K562 (cell line): ENCODE data around the gene LTBR. TPM values are rescaled to one million over a fixed set of nuclear protein-coding genes. Genes with fewer than 3 reads are reported as not detected.

Experiments used
- ATF2 ChIP-seq: sonication (generic); formaldehyde crosslinking; IDR thresholded peaks from 2 replicates; pipeline ENCODE4 v1.8.1; 2022; ENCODE audit warnings: missing genetic modification reagents
- CBFA2T2 ChIP-seq: fragments of 450-650 bp; conservative IDR thresholded peaks from 2 replicates; pipeline ENCODE4 v1.6.1; 2017; ENCODE audit warnings: mild to moderate bottlenecking
- CHCHD3 ChIP-seq: fragments of 250-450 bp; sonication (Bioruptor Pico); IDR thresholded peaks from 2 replicates; pipeline ENCODE4 v2.1.2; 2022; ENCODE audit warnings: mild to moderate bottlenecking
- DNMT1 ChIP-seq: fragments of 450-650 bp; IDR thresholded peaks from 2 replicates; pipeline ENCODE4 v1.6.1; 2016; ENCODE audit warnings: antibody characterized with exemption, mild to moderate bottlenecking
- E2F3 ChIP-seq: fragments of 250-450 bp; sonication (Bioruptor Pico); IDR thresholded peaks from 2 replicates; pipeline ENCODE4 v1.4.0; 2020; ENCODE audit warnings: mild to moderate bottlenecking
- FOXO4 ChIP-seq: fragments of 450-650 bp; formaldehyde crosslinking; IDR thresholded peaks from 2 replicates; pipeline ENCODE4 v1.4.0; 2020; ENCODE audit warnings: mild to moderate bottlenecking, moderate library complexity
- HNRNPUL1 ChIP-seq: fragments of 200-400 bp; formaldehyde crosslinking; IDR thresholded peaks from 2 replicates; pipeline ENCODE4 v1.6.1; 2017; ENCODE audit warnings: low read length
- HSF4 ChIP-seq: fragments of 250-450 bp; sonication (Bioruptor Pico); IDR thresholded peaks from 2 replicates; pipeline ENCODE4 v2.1.2; 2022; ENCODE audit warnings: mild to moderate bottlenecking, moderate library complexity, borderline replicate concordance
- L3MBTL2 ChIP-seq: fragments of 450-650 bp; IDR thresholded peaks from 2 replicates; pipeline ENCODE4 v1.6.1; 2016; ENCODE audit warnings: mild to moderate bottlenecking, moderate library complexity
- NCOR1 ChIP-seq: fragments of 450-650 bp; IDR thresholded peaks from 2 replicates; pipeline ENCODE4 v1.6.1; 2016; ENCODE audit warnings: mild to moderate bottlenecking, moderate library complexity
- POLR2H ChIP-seq: IDR thresholded peaks from 2 replicates; pipeline ENCODE4 v1.6.1; 2016; ENCODE audit warnings: missing genetic modification characterization, low read depth, mild to moderate bottlenecking, control low read depth, missing compliant biosample characterization, moderate library complexity
- RNF2 ChIP-seq: sonication (generic); IDR thresholded peaks from 2 replicates; pipeline ENCODE4 v1.6.1; 2016
- TBL1XR1 ChIP-seq, 2 experiments: IDR thresholded peaks; 2 replicates each; pipeline ENCODE4 v1.6.1; 2012; ENCODE audit warnings: improper control_type of control experiment in 2 of 2, low read length in 2 of 2, mild to moderate bottlenecking in 1 of 2
- TCF7L2 ChIP-seq: fragments of 150-350 bp; IDR thresholded peaks from 2 replicates; pipeline ENCODE4 v1.6.1; 2016; ENCODE audit warnings: low read depth, mild to moderate bottlenecking, low read length, moderate library complexity
- ZBED1 ChIP-seq: IDR thresholded peaks from 2 replicates; pipeline ENCODE4 v1.6.1; 2014
- ZHX1 ChIP-seq: fragments of 150-350 bp; conservative IDR thresholded peaks from 2 replicates; pipeline ENCODE4 v1.6.1; 2014; ENCODE audit warnings: low read length
- ZNF121 ChIP-seq: sonication (generic); formaldehyde crosslinking; conservative IDR thresholded peaks from 2 replicates; pipeline ENCODE4 v1.8.0; 2022; ENCODE audit warnings: missing genetic modification reagents
- ZNF146 ChIP-seq: IDR thresholded peaks from one replicate; pipeline ENCODE4 v1.6.1; 2018; ENCODE audit warnings: missing compliant biosample characterization; ENCODE audit not compliant: unreplicated experiment
- ZNF24 ChIP-seq: fragments of 450-650 bp; IDR thresholded peaks from 2 replicates; pipeline ENCODE4 v1.6.1; 2016
- ZNF398 ChIP-seq: fragments of 250-450 bp; sonication (Bioruptor Pico); IDR thresholded peaks from 2 replicates; pipeline ENCODE4 v1.8.0; 2021; ENCODE audit warnings: moderate library complexity, mild to moderate bottlenecking, inconsistent platforms
- ZNF76 ChIP-seq: fragments of 250-450 bp; sonication (Bioruptor Pico); IDR thresholded peaks from 2 replicates; pipeline ENCODE4 v1.4.0; 2020; ENCODE audit warnings: mild to moderate bottlenecking, moderate library complexity, borderline replicate concordance
- polyA plus RNA-seq, 8 experiments: library from polyadenylated mRNA; depleted of rRNA in 4 of 8; stranded (reverse) in 5 of 8; unstranded in 3 of 8; fragments of >200 nt; fragmentation: Nextera tagmentation in 2 of 8; fragmentation: Illumina TruSeq in 1 of 8; extraction: Ambion mirVana in 2 of 8; extraction: Trizol in 1 of 8; gene quantifications; 2 replicates each; pipeline versions ENCODE4 v1.2.1 to v1.2.3, GENCODE V29; 2011 to 2014; ENCODE audit warnings: inconsistent platforms in 1 of 8, missing spikeins in 1 of 8
- total RNA-seq, 7 experiments: library from RNA; depleted of rRNA in 6 of 7; stranded (reverse); fragments of >200 nt in 6 of 7; fragmentation: Illumina TruSeq in 2 of 7; extraction: Trizol in 2 of 7; gene quantifications; 2 replicates each; pipeline versions ENCODE4 v1.2.1 to v1.2.3, GENCODE V29; 2011 to 2021; ENCODE audit warnings: low replicate concordance in 1 of 7
- TF ChIP-seq, protein P1 (sequence below): fragments of 450-650 bp; formaldehyde crosslinking; IDR thresholded peaks from 2 replicates; pipeline ENCODE4 v1.4.0; 2022; ENCODE audit warnings: missing genetic modification characterization

The LTBR gene
- total and polyA plus RNA-seq, 9 of the 15 experiments (the other 6 are each of a cell fraction or from before 2014, with no cell fraction given), result 0.96 to 69.0 (median 35.3) TPM

DNA sequence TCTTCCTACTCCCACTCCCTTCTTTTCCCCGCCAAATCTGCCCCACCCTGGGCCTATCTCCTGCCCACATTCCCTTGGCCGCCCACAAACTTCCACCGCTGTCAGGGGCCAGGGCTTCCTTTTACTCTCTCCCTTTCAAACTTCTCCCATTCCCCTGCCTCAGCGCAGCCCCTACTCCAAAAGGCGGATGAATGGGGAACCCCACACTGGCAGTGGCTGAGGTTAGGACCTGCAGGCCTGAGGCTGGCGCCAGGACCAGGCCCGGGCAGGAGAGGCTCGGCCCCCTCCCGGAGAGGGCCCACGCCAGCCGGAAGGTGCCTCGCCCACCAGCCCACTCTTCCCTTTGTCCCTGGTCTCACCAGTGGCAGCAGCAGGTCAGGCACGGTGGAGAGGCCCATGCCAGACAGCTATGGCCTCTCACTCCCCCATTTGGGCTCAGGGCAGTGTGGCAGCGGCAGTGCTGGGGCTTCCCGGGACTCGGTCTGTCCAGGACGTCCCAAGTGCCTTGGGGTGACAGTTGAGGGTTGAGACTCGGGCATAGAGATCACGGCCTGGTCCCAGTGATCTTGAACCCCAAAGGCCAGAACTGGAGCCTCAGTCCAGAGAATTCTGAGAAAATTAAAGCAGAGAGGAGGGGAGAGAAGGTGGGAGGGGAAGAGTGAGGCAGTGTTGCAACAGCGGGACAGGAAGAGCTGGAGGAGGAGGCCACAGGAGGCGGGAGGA lies 42.4 kb upstream of the LTBR start, which contains the start of gene TNFRSF1A (continued):
- no peak for TF ChIP-seq ZNF398
- TF ChIP-seq HNRNPUL1, result no peak
- TF ChIP-seq FOXO4 (CRISPR knock-in tag), result no peak
- TF ChIP-seq CHCHD3, result no peak
- no peak for TF ChIP-seq TBL1XR1 (IDR thresholded peaks at IDR 0.05; ENCODE audit: low read length in 2 of 2)
- peak; percentile 58 for TF ChIP-seq NCOR1
- TF ChIP-seq DNMT1, result no peak
- TF ChIP-seq E2F3, result no peak
- no peak for TF ChIP-seq ZNF24
- peak; percentile 61; the same call in 1 of the 2 replicates for TF ChIP-seq RNF2
- 0 out of 2 replicates have a peak, but pooled peaks have one; percentile 60 for TF ChIP-seq POLR2H (tag)
- TF ChIP-seq ZNF121 (CRISPR knock-in tag), result no peak
- no peak for TF ChIP-seq HSF4 (CRISPR knock-in tag)
- TF ChIP-seq CBFA2T2, result peak; percentile 59
- no peak for TF ChIP-seq ATF2 (CRISPR knock-in tag)
- no peak for TF ChIP-seq TCF7L2
- no peak for TF ChIP-seq ZNF146 (CRISPR knock-in tag)
- TF ChIP-seq ZBED1, result no peak
- TF ChIP-seq ZHX1, result no peak
- no peak for TF ChIP-seq L3MBTL2
- TF ChIP-seq ZNF76, result no peak
- TF ChIP-seq, protein P1, sequence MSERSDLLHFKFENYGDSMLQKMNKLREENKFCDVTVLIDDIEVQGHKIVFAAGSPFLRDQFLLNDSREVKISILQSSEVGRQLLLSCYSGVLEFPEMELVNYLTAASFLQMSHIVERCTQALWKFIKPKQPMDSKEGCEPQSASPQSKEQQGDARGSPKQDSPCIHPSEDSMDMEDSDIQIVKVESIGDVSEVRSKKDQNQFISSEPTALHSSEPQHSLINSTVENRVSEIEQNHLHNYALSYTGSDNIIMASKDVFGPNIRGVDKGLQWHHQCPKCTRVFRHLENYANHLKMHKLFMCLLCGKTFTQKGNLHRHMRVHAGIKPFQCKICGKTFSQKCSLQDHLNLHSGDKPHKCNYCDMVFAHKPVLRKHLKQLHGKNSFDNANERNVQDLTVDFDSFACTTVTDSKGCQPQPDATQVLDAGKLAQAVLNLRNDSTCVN, result no peak
